ENCODE results near the gene ARHGAP24.

ARHGAP24 gene

GRCh38 chr4:85708468-85708867 lies 233.5 kb downstream of the ARHGAP24 start:
- no peak for DNase-seq

DNA sequence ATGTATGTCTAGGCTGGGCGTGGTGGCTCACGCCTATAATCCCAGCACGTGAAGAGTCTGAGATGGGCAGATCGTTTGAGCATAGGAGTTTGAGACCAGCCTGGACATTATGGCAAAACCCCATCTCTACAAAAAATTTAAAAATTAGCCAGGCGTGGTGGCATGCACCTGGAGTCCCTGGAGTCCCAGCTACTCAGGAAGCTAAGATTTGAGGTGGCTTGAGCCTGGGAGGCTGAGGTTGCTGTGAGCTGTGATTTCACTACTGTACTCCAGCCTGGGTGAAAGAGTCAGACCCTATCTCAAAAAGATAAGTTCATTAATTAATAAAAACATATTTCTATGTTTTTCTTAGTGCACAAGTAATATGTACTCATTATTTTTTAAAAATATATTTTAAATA lies 238.1 kb downstream of the ARHGAP24 start:
- DNase-seq: no peak

DNA sequence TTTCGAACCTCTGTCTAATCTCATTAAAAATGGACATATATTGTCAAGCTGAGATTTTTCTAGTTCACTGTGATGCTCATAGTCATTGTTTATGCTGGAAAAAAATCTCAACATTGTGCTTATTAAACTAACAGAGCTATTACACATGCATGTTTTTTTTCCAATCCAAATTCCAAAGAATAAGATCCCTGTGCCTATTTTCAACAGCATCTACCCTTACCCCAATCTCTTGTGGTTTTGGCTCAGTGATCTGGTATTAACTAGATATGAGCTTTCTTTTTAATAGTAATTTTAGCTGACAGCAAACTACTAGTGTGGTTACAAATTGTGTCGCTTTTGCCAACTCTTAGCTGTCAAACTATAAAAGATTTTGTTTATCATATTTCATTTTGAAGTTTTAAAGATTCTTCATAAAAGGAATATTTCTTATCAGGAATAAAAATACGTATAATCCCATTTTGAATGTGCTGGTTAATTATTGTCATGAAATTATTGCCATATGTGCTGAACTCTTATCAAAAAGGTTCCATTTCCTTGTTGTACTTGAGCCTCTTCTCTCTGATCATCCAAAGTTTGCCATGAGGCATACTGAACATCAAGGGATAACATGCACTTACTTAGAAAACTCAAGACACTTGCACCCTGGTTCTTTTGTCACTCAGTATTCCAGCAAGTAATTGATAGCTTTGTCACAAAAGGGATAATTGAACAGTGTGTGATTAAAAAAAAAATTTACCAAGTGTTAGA lies 241.2 kb downstream of the ARHGAP24 start:
- no peak for DNase-seq

GRCh38 chr4:85717351-85717750 lies 242.4 kb downstream of the ARHGAP24 start:
- DNase-seq: no peak

DNA sequence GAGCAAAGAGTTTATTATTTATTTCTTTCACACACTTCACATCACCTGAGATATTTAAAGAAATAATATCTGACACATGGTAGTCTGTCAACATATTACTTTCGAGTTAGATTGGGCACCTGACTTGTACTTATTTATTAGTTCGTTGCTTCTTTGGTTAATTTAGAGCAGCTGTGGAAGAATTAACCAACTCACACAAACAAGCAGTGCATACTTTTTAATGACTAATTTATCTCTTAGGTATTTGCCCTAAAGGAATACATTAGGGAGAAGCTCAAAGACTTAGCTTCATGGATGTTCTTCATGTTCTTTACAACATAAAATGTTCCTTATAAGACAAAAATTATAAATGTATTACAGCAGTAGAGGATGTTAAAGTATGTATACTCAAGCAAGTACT lies 242.9 kb downstream of the ARHGAP24 start:
- DNase-seq: no peak

DNA sequence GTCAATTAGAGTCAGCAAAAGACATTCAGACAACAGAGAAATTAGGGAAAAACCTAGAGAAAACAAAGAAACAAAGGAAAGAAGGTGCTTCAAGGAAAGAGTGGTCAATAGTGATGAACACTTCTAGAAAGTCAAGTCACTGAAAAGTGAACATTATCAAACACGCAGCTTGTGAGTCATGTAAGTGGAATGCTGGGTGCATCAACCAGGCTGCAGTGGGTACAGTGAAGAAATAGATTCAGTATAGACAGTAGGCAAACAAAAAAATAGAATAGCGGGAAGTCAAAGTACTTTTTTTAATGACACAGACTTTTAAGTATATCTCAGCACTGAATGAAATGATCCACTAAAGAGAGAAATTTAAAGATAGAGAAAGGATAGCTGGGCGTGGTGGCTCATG lies 245.8 kb downstream of the ARHGAP24 start:
- DNase-seq: no peak

DNA sequence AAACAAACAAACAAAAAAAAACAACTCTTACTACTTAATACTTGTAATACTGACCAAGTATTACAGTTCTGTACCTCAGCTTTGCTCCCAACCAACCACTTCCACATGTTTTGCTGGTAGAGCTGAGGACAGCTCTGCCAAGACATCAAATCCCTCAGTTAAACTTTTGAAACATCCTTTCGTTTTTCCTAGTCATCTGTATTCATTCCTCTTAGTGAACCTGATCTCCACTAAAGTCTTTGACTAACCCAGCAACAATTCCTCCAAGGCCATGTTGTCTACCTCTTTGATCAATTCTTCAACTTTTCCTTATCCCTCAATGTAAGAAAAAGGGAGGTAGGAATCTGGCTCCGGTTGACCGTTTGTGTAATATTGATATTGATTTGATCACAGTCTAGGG lies 247.5 kb downstream of the ARHGAP24 start:
- no peak for DNase-seq

DNA sequence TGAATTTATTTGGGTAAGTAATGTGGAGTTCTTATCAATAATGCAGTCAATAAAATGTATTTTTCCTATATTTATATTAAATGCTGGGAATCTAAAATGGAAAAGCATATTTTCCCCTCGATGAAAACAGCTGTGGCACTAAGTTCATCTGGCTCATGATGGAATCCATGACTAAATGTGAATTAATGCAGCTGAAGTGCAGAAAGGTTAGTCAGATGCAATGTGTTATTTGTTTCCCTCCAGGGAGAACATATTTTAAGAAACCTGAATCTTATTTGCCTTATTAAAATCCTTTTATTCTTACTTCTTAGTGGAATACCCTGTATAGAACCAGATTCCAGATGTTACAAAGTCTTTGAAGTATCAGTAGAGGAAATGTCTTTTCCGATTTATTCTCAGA lies 247.9 kb downstream of the ARHGAP24 start:
- DNase-seq: no peak

DNA sequence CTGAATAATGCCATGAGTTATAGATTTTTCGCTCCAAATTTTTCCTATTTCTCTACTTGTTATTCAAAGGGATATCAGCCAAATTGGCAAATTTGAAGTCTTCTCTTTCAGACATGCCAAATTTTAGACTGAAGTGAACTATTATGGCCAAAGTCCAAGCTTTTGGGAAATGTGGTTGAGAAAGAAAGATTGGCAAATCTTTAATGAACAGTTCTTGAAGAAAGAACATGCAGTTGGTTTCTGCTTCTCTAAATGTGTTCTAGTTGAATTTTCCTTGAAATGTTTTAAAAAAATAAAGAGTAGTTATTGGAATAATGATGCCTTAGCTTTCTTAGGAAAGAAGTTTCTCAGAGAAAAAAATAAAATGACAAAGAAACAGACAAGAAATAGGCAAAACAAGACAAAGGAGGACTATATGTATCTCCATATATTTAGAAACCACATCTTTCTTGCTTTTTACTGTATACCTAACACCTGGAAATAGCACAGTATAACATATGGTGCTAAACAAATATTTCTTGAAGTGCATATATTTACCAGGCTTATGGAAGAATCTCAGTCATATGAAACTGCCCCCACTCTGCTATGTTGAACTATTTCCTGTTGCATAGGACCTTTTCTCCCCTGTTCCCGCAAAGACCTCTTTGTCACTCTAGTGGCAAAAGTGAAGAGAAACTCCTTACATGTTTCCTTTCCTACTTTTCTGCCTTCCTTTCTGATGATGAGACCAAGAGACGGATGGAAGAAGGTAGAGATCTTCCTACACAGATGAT lies 250.0 kb downstream of the ARHGAP24 start:
- DNase-seq: no peak

DNA sequence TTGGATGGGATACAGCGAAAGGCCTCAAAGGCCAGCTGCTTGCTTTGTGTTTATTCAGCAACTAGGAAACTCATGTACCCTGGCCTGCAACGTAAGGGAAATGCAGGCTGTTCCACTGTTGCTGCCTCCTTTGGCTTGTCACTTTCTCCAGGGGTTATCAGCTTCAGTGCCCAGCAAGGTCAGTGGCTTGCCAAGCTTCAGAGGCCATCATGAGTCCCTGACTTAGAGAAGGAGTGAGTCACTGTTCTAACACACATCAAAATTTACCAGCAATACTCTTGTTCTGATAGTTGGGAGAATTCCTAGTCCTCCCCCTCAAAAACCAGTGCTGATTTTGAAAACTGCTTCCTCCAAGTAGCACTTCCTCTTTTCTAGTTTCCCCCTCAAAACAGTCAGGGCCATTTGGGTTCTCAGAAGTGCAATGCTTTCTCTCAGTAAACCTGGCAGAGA lies 250.8 kb downstream of the ARHGAP24 start:
- no peak for DNase-seq

- no peak for DNase-seq
Measured at GRCh38 chr4:85726555-85726954, 251.6 kb downstream of the ARHGAP24 start.

DNA sequence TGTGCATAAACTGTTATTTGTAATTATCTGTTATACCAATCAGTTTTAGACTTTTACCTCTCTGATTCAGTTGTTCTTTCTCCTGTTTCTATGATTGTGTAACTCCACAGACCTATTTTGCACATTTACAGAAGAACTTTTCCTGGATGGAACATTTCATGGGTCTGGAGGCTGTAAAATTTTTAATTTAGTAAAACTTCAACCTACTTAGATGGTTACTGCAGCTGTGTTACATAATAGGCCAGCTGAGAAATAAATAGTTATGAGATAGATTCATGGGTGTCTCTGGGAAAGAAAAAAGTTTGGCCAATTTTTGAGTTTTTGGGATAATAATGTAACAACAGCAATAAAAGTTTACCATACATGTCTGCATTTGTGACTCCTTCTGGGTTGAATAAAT lies 253.5 kb downstream of the ARHGAP24 start:
- no peak for DNase-seq

GRCh38 chr4:85732124-85732523 lies 257.2 kb downstream of the ARHGAP24 start:
- DNase-seq: peak; percentile 64

DNA sequence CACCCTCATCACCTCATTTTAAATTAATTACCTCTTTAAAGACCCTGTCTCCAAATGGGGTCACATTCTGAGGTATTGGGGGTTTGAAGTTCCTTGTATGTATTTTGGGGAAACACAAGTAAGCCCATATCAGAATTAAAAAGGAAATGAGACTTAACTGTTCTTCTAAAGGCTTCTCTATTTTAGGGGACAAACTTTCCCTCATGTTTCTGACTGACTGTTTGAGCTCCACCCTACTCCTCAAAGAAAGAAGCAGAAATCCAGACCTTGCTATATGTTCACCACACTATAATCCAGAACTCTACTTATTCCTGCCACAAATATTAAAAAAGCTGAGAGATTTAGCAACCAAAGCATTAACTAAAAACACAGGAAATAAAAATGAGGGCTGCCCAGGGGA lies 258.8 kb downstream of the ARHGAP24 start:
- no peak for DNase-seq

DNA sequence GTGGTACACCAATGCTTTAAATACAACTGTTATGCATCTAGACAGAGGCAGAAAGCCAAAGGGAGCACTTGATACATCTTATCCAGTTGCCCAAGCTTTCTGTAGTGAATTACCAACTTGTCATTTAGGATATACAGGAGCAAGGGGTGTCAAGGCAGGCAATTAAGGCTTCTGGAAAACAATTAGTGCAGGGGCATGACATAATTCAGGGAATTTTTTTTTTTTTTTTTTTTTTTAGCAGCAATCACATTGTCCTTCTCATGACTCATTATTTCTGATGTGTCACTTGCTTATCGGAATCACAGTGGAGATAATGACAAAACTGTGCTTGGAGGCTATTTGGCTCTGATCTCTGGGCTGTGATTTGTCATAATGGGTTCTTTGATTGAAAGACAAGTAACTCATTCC lies 259.5 kb downstream of the ARHGAP24 start:
- peak; percentile 2 for DNase-seq

DNA sequence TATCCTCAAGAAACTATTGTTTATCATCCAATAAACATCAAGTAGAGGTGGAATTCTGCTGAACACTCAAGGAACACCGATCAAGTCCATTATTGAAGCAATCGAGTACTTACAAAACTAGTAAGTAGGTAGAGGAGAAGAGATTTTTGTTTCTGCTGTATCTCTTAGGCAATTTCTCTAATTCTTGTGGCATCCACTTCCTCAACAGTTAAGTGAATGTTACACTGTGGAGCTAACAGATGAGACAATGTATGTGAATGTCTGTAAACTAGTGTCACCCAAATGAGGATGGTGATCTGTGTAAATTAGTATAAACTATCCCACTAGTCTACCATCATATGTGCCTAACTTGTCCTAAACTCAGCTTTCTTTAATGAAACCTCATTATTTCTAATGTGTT lies 261.6 kb downstream of the ARHGAP24 start:
- no peak for DNase-seq

GRCh38 chr4:85737254-85737653 lies 262.3 kb downstream of the ARHGAP24 start:
- peak; percentile 53 for DNase-seq

DNA sequence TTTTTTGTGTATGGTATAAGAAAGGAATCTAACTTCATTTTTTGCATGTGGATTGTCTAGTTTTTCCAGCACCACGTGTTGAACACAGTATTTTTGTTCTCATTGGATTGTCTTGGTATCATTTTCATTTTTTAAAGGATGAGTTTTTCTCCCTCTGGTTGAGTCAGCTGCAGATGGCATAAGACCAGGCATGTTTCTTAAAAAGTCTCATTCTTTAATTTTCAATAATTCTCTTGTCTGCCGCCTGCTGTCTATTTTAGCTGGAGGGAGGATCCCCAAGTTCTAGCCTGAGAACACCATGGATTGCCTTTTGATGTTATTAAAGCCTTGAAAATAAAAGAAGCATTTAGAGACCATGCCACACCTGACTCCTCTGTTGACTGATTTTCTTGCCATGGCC lies 263.8 kb downstream of the ARHGAP24 start:
- DNase-seq: no peak

GRCh38 chr4:85740431-85740861 lies 265.5 kb downstream of the ARHGAP24 start:
- no peak for DNase-seq

GRCh38 chr4:85741381-85741780 lies 266.4 kb downstream of the ARHGAP24 start:
- no peak for DNase-seq

DNA sequence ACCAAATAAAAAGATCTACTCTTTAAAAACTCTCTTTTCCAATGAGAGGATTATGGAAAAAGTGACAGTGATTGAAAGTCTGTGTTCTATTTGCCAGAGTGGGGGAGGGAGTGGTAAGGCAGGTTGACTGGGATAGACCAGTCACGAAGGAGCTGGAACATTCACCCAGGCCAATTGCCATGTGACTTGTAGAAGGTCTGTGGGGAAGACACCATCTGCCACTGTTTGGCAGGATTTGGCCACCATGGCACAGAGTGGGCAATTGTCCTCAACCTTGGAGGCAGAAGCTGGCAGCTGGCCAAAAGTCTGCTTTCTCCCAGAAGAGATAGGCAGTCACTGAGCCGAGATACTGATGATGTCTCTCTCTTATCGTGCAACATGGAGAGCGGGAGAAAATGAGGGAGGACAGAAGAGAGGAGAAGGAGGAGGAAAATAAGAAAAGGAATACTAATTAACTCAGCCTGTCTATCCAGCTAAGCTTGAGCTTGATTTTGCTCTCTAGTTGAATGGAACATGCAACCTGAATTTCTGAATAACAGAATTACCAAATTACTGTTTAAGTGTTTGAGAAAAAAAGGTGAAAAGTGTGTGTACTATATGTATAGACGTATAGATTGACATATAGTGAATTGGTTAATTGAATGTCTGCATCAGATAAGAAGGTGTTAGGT lies 267.1 kb downstream of the ARHGAP24 start:
- DNase-seq: peak; percentile 83

DNA sequence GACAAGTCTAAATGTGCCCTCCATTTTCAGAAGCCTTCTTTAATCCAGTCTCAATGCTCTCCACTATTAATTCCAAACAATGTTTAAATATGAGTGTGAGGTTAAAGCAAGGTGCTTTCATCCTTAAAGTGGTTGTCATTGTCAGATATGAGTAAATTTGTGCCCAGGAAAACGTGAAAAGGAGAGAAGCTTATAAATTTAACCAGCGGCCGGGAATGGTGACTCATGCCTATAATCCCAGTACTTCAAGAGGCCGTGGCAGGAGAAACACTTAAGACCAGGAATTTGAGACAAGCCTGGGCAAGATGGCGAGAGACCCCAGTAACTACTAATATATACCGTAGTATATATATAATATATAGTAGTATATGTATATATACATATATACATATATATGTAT lies 270.0 kb downstream of the ARHGAP24 start:
- no peak for DNase-seq

- no peak for DNase-seq
Measured at GRCh38 chr4:85745939-85746338, 271.0 kb downstream of the ARHGAP24 start.

Measured in NCI-H69 (cell line).